Hematopoietic multipotent progenitor cell treated with erythropoietin and hydrocortisone succinate and interleukin-3 and kit ligand, for 6 days (in vitro differentiated cells): ENCODE data around the gene ATF1.
"Not testable (repeated sequence)": the region's sequence is repeated elsewhere in the genome, so short reads cannot be mapped to it uniquely, and the experiment has no call there.

Experiments used
- DNase-seq: peaks from one replicate; pipeline ENCODE4 v3.0.0-alpha.2; 2015

ATF1 gene

GRCh38 chr12:50806176-50806575 lies 42.3 kb downstream of the ATF1 start:
- DNase-seq: no peak

- peak; percentile 40 for DNase-seq
Measured at GRCh38 chr12:50809131-50809530, 45.2 kb downstream of the ATF1 start.

- DNase-seq: not testable (repeated sequence)
Measured at GRCh38 chr12:50814921-50815320, 51.0 kb downstream of the ATF1 start.

DNA sequence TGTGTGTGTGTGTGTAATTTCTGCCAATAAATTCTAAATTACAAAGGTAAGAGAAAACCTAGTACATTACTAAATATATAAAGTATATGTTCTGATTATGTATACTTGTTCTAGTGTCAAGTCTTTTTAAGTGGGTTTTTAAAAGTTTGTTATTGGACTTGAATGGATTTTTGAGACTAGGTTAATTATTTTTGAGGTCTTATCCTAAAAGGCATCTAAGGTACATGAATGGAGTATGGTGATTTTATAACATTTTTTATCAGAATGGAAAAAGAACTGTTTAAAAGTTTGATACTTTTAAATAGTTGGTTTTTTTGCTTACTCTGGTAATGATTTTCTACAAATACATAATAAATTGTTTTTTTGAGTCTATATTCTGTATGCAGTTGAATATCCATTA lies 56.3 kb downstream of the ATF1 start:
- DNase-seq: no peak

GRCh38 chr12:50822082-50822481 lies 58.2 kb downstream of the ATF1 start:
- DNase-seq: no peak

DNA sequence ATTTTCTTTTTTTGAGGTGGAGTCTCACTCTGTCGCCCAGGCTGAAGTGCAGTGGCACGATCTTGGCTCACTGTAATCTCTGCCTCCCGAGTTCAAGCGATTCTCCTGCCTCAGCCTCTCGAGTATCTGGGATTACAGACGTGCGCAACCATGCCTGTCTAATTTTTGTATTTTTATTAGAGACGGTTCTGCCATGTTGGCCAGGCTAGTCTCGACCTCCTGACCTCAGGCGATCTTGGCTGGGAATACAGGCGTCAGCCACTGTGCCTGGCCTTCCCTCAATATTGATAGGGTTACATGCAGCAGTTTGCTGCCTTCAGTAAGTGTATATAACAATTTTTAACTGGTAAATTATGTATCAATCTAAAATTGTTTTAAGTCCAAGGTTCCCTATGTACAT lies 59.8 kb downstream of the ATF1 start:
- not testable (repeated sequence) for DNase-seq

GRCh38 chr12:50824914-50825313 lies 61.0 kb downstream of the ATF1 start:
- DNase-seq: no peak

- DNase-seq: peak; percentile 90
Measured at GRCh38 chr12:50825372-50825838, 61.5 kb downstream of the ATF1 start.

- no peak for DNase-seq
Measured at GRCh38 chr12:50828121-50828520, 64.2 kb downstream of the ATF1 start.

- DNase-seq: no peak
Measured at GRCh38 chr12:50828886-50829285, 65.0 kb downstream of the ATF1 start.

DNA sequence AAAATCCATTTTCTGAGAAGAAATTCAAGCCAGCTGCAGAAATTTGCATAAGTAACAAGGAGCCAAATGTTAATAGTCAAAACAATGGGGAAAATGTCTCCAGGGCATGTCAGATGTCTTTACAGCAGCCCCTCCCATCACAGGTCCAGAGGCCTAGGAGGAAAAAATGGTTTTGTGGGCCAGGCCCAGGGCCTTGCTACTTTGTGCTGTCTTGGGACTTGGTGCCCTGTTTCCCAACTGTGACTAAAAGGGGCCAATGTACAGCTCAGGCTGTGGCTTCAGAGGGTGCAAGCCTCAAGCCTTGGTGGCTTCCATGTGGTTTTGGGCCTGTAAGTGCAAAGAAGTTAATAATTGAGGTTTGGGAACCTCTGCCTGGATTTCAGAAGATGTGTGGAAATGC lies 69.9 kb downstream of the ATF1 start:
- DNase-seq: not testable (repeated sequence)

DNA sequence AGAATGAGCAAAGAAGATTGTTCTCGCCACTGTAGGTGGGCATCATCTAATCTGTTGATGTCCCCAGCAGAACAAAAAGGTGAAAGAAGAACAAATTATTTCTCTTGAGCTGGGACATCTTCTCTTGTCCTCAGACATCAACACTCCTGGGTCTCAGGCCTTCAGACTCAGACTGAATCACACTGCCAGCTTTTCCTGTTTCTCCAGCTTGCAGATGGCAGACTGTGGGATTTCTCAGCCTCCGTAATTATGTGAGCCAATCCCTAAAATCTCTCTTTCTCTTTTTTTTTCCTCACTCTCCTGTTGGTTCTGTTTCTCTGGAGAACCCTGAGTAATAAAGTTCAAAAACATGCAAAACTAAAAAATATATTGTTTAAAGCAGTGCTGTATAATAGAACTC lies 75.1 kb downstream of the ATF1 start:
- no peak for DNase-seq

DNA sequence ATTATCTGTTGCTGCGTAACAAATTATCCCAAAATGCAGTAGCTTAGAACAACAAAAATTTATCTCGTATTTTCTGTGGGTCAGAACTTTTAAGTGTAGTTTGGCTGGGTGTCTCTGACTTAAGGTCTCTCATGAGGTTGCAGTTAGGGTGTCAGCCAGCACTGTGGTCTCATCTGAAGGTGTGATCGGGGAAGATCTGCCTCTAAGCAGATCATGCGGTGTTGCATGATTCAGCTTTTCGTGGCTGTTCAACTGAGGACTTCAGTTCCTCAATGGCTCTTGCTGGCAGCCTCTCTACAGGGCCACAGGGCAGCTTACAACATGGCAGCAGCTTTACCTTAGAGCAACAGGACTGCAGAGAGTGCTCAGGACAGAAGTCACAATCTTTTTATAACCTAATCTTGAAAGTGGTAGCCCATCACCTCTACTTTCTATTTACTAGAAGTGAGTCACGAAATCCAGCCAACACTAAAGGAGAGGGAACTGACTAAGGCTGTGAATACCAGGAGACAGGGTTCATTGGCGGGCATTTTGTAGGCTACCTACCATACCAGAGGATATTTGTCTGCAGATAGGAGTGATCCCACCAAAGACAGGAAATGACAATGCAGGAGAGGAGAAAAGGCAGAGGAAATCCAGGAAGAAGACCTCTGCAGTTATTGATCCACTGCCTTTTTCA lies 77.0 kb downstream of the ATF1 start:
- peak; percentile 13 for DNase-seq

GRCh38 chr12:50841716-50842531 lies 78.0 kb downstream of the ATF1 start:
- DNase-seq: peak; percentile 80

GRCh38 chr12:50842637-50843493 lies 79.0 kb downstream of the ATF1 start, which contains the start of gene TMPRSS12:
Gene TMPRSS12, plus strand, starts transcription at chr12:50842926. Its CDS starts 39 bp downstream, at chr12:50842965.
- no peak for DNase-seq

DNA sequence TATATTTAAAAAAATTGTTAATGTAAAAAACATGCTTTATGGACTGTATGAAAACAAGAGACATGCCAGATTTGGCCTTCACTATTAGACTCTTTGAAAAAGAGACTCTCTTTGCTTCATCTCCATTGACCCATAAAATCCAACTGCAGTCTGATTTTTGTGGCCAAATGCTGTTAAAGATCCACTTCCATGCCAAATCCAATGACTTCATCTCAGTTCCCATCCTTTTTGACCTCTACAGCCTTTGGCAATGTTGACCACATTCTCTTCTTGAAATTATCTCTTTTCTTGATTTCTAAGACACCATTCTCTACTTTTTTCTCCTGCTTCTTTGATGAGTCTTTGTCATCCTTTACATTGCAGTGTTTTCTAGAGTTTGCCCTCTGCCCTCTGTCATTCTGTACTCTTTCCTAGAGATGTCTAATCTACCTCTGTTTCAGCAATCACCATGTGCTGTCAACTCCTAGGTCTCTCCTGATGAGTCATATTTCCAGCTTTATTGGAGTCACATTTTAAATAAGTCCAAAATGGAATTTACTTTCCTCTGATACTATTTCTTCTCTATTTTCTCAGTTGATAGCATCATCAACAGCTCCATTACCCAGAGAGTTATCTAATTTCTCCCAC lies 81.2 kb downstream of the ATF1 start:
- no peak for DNase-seq

DNA sequence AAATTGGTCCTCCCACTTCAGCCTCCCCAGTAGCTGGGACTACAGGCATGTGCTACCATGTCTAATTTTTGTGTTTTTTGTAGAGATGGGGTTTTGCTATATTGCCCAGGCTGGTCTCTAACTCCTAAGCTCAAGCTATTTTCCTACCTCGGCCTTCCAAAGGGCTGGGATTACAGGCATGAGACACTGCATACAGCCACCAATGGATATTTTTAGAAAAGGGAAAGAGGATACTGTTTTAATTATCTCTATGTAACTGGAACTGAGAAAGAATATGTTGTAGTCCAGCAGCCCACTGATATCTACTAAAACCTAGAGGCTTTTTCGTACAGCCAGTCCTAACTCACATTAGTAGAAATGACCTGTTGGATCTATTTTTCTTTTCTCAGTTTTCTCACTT lies 85.1 kb downstream of the ATF1 start:
- DNase-seq: no peak

DNA sequence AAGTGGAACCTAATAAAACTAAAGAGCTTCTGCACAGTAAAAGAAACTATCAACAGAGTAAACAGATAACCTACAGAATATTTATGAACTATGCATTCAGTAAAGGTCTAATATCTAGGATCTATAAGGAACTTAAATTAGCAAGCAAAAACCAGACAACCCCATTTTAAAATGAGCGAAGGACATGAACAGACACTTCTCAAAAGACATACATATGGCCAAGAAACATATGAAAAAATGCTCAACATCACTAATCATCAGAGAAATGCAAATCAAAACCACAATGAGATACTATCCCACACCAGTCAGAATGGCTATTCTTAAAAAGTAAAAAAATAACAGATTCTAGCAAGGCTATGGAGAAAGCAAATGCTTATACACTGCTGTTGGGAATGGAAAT lies 91.3 kb downstream of the ATF1 start:
- DNase-seq: not testable (repeated sequence)

GRCh38 chr12:50855679-50856078 lies 91.8 kb downstream of the ATF1 start:
- not testable (repeated sequence) for DNase-seq

DNA sequence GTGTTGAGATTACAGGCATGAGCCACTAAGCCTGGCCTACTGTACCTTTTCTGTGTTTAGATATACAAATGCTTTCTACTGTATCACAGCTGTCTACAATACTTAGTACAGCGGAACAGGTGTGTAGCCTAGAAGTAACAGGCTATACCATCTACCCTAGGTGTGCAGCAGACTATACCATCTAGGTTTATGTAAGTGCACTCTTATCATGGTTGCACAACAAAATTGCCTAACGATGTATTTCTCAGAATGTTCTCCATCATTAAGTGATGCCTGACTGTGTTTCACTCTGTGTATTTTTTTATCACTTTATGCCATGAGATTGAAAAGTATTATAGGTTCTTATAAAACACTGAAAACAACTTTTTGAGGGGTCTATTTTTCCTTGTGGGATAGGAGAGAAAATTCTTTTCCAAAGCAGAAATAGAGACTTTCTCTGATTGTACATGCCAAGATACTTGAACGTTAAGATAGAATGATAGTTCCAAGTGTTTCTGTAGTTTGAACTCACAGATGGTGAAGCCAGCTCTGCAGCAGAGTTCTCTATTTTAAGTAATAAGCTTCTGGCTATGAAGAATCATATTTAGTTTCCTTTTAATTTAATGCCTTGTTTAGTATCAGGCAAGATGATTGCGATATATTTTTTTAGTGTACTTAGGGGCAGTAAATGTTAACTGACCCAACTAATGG lies 95.9 kb downstream of the ATF1 start:
- DNase-seq: peak; percentile 10

DNA sequence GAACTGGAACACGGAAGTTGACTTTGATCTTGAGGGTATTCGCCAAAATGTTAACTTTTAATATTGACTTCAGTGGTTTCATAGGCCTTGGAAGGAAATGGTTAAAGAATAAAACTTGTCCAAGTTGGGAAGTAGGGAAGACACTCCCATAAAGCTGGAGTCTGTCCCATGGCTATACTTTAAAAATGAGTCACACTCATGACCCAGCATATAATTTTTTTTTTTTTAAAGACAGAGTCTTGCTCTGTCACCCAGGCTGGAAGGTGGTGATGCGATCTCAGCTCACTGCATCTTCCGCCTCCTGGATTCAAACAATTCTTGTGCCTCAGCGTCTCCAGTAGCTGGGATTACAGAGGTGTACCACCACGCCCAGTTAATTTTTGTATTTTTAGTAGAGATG lies 98.4 kb downstream of the ATF1 start:
- DNase-seq: no peak

- DNase-seq: no peak
Measured at GRCh38 chr12:50865266-50865665, 101.4 kb downstream of the ATF1 start.
